GM21381 (cell line): ENCODE results near the gene AMDHD2.

ENCODE experiments used
- ATAC-seq: cut with Tn5 transposase; IDR thresholded peaks from one replicate; pipeline ENCODE4 v1.9.1; 2021; ENCODE audit warnings: mild to moderate bottlenecking, moderate library complexity; ENCODE audit not compliant: unreplicated experiment

AMDHD2 gene

DNA sequence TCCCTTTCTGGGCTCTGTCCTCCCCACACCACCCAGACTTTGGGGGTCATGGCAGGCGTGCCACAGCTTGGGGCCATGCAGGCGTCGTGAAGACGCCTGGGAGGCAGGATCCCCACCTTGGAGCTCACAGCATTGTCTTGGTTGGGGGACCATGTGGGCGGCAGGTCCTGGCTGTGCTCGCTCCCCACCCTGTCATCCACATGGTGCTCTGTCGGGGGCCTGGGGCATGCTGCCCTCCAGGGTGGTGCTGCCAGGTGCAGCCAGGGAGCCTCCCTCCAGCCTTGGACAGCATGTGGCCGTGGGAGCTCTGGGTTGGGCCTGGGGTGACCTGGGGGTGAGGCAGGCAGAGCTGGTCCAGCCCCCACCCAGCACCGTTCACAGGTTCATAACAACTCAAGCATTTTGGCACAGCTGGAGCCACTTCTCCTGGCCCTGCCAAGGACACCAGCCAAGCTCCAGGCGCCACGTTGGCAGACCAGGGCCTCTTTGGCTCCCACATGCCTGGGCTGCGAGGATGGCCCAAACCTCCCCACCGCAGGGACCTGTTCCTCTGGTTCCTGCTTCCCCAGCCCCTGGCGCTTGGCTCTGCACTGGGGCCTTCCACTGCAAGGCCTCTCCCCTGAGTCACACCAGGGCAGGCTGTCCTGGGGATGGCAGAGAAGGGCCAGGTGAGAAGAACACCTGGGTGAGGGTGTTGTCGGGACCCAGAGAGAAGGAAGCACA is 21.5 kb upstream of the AMDHD2 start:
- no peak for ATAC-seq

DNA sequence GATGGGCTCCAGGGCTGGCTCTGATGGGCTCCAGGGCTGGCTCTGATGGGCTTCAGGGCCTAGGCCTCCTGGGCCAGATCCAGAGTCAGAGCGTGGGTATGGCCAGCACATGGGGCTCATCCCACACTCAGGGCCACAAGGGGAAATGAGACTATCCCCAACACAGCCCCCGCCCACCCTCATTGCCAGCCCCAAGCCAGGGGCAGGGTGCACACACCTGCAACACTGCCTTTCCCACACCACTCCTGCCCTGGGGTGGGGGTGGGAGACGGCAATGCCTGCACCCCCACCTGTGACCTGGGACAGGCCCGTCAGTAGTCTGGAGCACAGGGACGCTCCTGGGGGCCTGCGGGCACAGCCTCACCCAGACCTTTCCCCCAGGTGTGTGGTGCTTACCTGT is 20.7 kb upstream of the AMDHD2 start:
- ATAC-seq = no peak

GRCh38 chr16:2499890-2500429 is 20.2 kb upstream of the AMDHD2 start:
- ATAC-seq = no peak

DNA sequence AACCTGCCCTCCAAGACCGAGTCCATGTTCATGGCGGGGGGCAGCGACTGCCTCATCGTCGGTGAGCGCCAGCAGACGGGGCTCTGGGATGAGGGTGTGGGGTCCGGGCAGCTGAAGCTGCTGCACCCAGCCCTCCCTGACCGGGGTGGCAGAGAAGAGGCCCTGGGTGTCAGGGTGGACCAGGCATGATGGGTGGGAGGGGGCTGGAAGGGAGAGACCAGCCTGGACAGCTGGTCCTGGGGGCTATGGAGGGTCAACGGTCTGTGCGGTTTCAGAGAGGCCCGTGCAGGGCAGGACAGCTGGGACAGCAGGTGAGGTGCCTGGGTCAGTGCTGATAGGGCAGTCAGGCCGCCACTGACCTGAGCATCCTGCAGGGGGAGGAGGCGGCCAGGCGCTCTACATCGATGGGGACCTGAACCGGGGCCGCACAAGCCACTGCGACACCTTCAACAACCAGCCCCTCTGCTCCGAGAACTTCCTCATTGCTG is 19.7 kb upstream of the AMDHD2 start:
- ATAC-seq = no peak

- no peak for ATAC-seq
Observed at GRCh38 chr16:2500918-2501750, 19.0 kb upstream of the AMDHD2 start.

- no peak for ATAC-seq
Observed at GRCh38 chr16:2501946-2502895, 17.9 kb upstream of the AMDHD2 start.

DNA sequence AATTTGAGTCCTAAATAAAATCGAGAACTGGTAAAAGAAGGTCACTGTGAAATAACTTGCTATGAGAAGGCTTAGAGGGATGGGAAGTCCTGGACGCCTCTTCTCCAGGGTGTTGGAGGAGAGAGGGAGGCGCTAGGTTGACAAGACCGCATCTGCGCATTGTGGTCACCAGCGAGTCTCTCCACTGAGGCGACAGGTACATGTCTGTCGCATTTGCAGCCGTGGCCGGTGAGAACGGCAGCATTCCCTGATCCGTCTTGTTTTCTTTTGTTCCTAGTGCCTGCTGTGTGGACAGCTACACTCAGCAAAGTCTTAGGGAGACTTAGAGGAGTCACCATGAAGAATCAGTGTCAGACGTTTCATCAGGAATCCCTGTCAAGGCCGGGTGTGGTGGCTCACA is 14.5 kb upstream of the AMDHD2 start:
- no peak for ATAC-seq

- no peak for ATAC-seq
Observed at GRCh38 chr16:2507052-2507659, 13.0 kb upstream of the AMDHD2 start.

- no peak for ATAC-seq
Observed at GRCh38 chr16:2507665-2508064, 12.5 kb upstream of the AMDHD2 start.

DNA sequence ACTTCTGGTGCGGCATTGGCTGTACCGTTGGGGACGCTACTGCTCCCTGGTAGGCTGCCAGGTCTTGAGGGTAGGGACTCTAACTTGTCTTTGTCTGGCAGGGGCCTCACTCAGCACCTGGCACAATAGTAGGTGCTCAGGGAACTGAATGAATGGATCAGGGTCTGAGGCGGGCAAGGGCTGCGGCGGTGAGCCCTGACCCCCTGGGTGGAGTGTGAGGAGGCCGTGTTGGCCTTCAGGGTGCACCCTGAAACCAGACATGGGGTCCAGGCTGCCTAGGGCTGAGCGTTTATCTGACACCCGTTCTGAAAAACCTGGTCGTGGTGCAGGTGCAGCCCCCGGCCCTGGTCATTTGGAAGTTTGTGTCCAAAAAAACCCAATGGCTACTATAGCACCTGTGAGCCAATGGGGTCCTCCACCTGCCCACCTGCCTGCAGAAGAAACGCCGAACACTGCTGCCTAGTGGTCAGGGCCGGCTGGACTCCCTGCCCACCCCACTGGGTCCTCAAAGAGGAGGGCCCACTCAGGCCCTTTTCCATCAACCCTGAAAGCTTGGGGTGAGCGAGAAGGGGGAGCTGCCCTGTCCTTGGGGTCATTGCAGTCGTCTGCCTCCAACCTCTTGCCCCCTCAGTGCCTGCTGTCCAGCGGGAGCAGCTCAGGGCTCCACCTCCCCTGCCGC is 11.3 kb upstream of the AMDHD2 start:
- ATAC-seq = no peak

DNA sequence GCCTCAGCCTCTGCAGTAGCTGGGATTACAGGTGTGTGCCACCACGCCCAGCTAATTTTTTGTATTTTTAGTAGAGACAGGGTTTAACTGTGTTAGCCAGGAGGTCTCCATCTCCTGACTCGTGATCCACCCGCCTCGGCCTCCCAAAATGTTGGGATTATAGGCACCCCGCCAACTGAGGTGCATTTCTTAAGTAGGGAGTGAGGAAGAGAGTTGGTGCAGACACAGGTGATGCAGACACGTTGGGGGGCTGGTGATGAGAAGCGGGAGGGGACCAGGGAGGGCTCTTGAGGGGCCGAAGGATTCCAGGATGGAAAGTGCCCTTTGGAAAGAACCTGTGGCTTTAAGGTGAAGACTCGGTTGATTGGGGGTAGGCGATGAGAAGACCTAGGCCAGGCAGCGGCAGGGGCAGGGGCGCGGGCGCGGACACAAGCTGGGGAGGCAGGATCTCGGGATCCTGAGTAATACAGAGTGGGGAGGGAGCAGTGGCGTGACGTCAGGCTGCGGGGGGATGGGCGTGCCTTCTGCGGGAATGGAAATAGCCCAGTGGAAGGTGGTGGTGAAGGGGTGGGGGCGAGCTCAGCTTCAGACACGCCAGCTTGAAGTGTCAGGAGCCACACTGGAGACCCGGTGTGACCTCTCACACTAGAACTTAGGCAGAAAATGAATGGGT is 8.9 kb upstream of the AMDHD2 start:
- no peak for ATAC-seq

DNA sequence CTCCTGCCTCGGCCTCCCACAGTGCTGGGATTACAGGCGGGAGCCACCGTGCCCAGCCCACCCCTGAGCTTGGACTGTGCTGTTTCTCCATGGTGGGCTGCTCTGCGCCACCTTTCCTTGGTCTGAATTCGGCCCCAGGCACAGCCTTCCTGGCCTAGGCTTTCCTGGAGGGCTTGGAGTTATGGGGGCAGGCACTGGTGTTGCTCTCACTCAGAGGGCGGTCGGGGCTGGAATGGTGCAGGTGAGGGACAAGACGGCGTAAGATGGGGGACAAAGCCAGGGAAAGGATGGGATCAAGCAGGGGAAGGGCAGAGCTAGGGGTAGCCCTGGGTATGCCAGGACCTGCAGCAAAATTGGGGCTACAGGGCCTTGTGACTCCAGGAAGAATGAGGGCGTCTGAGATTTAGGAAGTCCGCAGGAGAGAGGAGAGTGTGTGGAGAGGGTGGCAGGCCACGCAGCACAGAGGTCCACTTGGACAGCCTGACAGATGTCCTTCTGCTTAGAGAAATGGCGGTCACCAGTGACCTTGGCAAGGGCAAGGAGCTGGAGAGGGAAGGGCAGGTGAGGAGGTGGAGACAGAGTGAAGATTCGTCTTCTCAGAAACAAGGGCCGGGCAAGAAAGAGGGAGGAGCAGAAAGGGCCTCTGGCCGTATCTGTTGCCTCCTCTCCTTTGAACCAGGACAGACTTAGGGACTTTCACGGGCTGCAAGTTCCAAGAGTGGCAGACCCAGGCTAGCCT is 8.0 kb upstream of the AMDHD2 start:
- no peak for ATAC-seq

- ATAC-seq = no peak
Observed at GRCh38 chr16:2512735-2513404, 7.3 kb upstream of the AMDHD2 start.

GRCh38 chr16:2513405-2514332 is 6.5 kb upstream of the AMDHD2 start, which contains the start of gene ATP6V0C:
Gene ATP6V0C (plus strand): TSS chr16:2513952. CDS start chr16:2514104, 152 bp downstream.
- ATAC-seq = peak; percentile 65

- ATAC-seq = no peak
Observed at GRCh38 chr16:2514333-2515179, 5.6 kb upstream of the AMDHD2 start.
